Measurements from ENCODE around the gene C1orf167.

C1orf167 gene

GRCh38 chr1:11793819-11794218 is 31.8 kb downstream of the C1orf167 start:
- TF ChIP-seq CTCF (IDR thresholded peaks at IDR 0.05; ENCODE audit: low read depth, low read length) = no peak
- no peak overlapping the region for H3K27ac ChIP-seq
- no peak overlapping the region for H3K4me3 ChIP-seq (ENCODE audit: low read depth, low read length)
- peaks cover 32% of the 10 kb centered on the region for H3K36me3 ChIP-seq
- no peaks in the 10 kb centered on the region for H3K27me3 ChIP-seq (ENCODE audit: insufficient read depth, low read depth, severe bottlenecking)
- H3K9me3 ChIP-seq (ENCODE audit: severe bottlenecking) = no peaks in the 10 kb centered on the region
- no peak for DNase-seq

- Histone ChIP-seq H3K27ac (no peak overlapping the region), H3K27me3 (ENCODE audit: insufficient read depth, low read depth, severe bottlenecking) (no peaks in the 10 kb centered on the region), H3K36me3 (peaks cover 36% of the 10 kb centered on the region), H3K4me3 (ENCODE audit: low read depth, low read length) (no peak overlapping the region), H3K9me3 (ENCODE audit: severe bottlenecking) (no peaks in the 10 kb centered on the region)
- no peak for DNase-seq
- no peak for TF ChIP-seq CTCF (IDR thresholded peaks at IDR 0.05; ENCODE audit: low read depth, low read length)
These were observed 32.6 kb downstream of the C1orf167 start for GRCh38 chr1:11794446-11795237.

- Histone ChIP-seq H3K27ac (no peak overlapping the region), H3K36me3 (peaks cover 36% of the 10 kb centered on the region), H3K9me3 (ENCODE audit: severe bottlenecking) (no peaks in the 10 kb centered on the region), H3K4me3 (ENCODE audit: low read depth, low read length) (no peak overlapping the region), H3K27me3 (ENCODE audit: insufficient read depth, low read depth, severe bottlenecking) (no peaks in the 10 kb centered on the region)
- no peak for DNase-seq
- no peak for TF ChIP-seq CTCF (IDR thresholded peaks at IDR 0.05; ENCODE audit: low read depth, low read length)
These were observed 33.4 kb downstream of the C1orf167 start for GRCh38 chr1:11795238-11795890.

GRCh38 chr1:11796036-11796828 is 34.2 kb downstream of the C1orf167 start:
- Histone ChIP-seq H3K27ac (no peak overlapping the region), H3K36me3 (peaks cover 35% of the 10 kb centered on the region), H3K9me3 (ENCODE audit: severe bottlenecking) (no peaks in the 10 kb centered on the region), H3K27me3 (ENCODE audit: insufficient read depth, low read depth, severe bottlenecking) (no peaks in the 10 kb centered on the region), H3K4me3 (ENCODE audit: low read depth, low read length) (no peak overlapping the region)
- no peak for TF ChIP-seq CTCF (IDR thresholded peaks at IDR 0.05; ENCODE audit: low read depth, low read length)
- no peak for DNase-seq

GRCh38 chr1:11797525-11798216 is 35.7 kb downstream of the C1orf167 start:
- no peak for TF ChIP-seq CTCF (IDR thresholded peaks at IDR 0.05; ENCODE audit: low read depth, low read length)
- H3K36me3 ChIP-seq = peaks cover 31% of the 10 kb centered on the region
- H3K27ac ChIP-seq = no peak overlapping the region

More at GRCh38 chr1:11797525-11798216, 35.7 kb downstream of the C1orf167 start:
- no peaks in the 10 kb centered on the region for H3K9me3 ChIP-seq (ENCODE audit: severe bottlenecking)
- DNase-seq = no peak
- H3K27me3 ChIP-seq (ENCODE audit: insufficient read depth, low read depth, severe bottlenecking) = no peaks in the 10 kb centered on the region
- H3K4me3 ChIP-seq (ENCODE audit: low read depth, low read length) = no peak overlapping the region
